ENCODE results near the gene KRTAP1-5.
"Not testable (repeated sequence)": the region's sequence is repeated elsewhere in the genome, so short reads cannot be mapped to it uniquely, and the experiment has no call there.

The KRTAP1-5 gene

GRCh38 chr17:41026715-41027471 lies at the start of gene KRTAP1-5:
KRTAP1-5 (minus strand) TSS chr17:41027208; CDS start chr17:41027155, 53 bp downstream.
- no peak for DNase-seq

GRCh38 chr17:41076788-41077187 lies 49.8 kb upstream of the KRTAP1-5 start:
- no peak for DNase-seq

- no peak for DNase-seq
These were observed 46.7 kb upstream of the KRTAP1-5 start for GRCh38 chr17:41073676-41074075.

DNA sequence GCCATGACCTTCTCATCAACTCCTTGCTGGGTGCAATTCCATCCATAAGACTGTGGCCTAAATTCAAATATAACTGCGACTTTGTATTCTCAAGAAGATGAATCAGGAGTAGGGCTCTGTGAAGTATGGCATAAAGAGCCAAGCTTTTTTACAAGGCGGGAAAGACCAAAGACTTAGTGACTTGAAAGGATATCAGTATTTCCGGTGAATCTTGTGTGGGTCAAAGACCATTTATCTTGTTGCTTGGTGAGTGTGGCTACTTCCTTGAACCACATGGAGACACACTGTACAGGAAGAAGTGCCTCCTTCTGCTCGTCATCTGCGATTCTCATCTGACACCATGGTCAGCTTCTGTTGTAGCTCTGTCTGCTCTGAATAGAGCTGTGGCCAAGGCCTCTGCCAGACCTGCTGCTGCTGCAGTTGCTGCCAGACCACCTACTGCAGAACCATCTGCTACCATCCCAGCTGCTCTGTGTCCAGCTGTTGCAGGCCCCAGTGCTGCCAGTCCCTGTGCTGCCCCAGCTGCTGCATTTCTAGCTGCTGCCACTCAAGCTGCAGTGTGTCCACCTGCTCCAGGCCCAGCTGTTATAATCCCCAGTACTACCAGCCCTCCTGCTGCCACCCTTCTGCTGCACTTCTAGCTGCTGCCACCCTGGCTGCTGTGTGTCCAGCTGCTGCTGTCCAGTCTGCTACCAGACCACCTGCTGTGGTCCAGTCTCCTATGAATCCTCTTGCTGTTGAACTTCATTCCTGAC lies 44.8 kb upstream of the KRTAP1-5 start:
- DNase-seq: no peak

- no peak for DNase-seq
These were observed 42.0 kb upstream of the KRTAP1-5 start for GRCh38 chr17:41069031-41069430.

DNA sequence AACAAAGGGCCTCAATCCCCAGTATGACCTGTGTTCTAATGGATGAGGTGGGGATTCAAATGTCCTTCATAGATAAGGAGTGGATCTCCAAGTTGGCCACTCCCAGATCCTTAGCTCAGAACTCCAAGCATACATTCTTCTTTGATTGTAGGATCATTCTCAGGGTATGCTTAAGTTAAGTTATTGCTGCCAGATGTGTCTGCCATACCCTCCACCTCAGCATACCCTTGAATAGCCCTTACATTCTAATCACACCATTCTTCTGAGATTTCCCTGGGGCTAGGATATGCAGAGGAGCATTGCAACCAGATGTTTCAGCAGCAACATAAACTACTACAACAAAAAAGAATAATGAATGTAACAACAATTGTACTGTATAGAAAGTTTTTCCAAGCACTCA lies 40.3 kb upstream of the KRTAP1-5 start:
- DNase-seq: no peak

DNA sequence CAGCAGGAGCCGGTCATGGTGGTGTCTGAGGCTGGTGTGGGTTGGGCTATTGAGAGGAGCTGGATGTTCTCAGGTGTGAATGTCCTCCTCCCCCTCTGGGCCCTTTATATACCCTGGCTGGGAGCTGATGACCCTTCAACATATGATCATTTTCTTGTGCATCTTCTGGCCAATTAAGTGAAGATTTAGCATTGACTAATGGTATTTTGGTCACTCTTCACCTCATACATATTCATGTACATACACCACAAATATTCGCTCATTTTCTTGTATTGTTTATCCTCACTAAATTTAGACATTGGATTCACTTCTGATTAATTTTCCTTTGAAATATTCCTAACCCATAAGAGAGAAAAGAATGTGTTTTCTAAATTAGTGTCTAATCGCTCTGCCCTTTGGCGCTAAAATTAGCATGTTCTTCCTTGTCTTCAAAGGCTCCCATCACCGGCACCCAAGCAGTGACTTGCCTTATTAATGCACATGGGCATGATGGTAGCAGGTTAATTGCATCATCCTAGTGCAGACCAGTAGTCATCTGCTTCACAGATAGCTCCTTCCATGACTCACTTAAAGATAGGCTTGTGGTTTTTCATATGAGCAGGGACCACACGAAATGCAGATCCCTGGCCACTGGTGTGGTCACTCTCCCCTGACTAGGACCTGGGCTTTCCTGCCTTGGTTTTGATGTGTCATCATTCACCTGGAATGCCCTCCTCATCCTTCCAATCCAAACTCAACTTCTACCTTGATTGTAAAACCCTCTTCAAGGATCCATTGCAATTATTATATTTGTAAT lies 39.0 kb upstream of the KRTAP1-5 start, which contains the start of gene KRTAP2-4:
Gene KRTAP2-4 (minus strand): TSS at position 51 of the 796 bp plus-strand sequence. CDS start 34 bp downstream, at position 17.
- DNase-seq: no peak

GRCh38 chr17:41065016-41065689 lies 38.1 kb upstream of the KRTAP1-5 start:
- not testable (repeated sequence) for DNase-seq

GRCh38 chr17:41064301-41064700 lies 37.3 kb upstream of the KRTAP1-5 start:
- no peak for DNase-seq

- DNase-seq: no peak
These were observed 36.4 kb upstream of the KRTAP1-5 start for GRCh38 chr17:41063449-41063848.

GRCh38 chr17:41061964-41062363 lies 35.0 kb upstream of the KRTAP1-5 start:
- no peak for DNase-seq

- no peak for DNase-seq
These were observed 33.1 kb upstream of the KRTAP1-5 start, which contains the start of gene KRTAP2-3 for GRCh38 chr17:41060052-41060604. KRTAP2-3 (minus strand) TSS chr17:41060114; CDS start chr17:41060050, 64 bp downstream.

DNA sequence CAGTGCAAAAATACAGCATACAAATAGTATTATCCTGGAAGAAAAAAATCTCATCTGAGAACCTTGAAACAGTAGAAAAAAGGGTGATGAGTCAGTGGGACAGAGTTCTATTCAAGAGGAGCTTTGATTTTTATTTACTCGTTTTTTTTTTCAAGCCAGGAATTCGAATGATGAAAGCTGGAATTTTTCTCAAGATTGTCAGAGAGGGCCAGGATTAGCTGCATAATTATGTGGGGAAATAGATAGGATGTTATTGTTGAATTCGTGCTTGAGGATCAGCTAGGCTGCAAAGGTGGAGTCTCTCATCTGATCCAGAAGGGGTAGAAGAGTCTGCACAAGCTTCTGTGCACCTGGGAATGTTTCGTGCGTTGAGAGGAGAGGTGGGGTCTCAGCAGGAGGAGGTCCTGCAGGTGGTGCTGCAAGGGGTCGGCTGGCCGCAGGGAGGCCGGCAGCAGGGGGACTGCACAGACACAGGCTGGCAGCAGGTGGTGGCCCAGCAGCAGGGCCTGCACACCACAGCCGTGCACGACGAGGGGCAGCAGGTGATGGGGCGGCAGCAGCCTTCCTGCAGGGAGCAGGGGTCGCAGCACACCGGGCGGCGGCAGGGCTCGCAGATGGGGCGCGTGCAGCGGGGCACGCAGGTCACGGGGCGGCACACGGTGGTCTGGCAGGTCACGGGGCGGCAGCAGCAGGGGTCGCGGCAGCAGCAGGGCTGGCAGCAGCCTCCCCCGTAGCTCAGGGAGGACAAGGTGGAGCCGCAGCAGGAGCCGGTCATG lies 32.5 kb upstream of the KRTAP1-5 start:
- not testable (repeated sequence) for DNase-seq

DNA sequence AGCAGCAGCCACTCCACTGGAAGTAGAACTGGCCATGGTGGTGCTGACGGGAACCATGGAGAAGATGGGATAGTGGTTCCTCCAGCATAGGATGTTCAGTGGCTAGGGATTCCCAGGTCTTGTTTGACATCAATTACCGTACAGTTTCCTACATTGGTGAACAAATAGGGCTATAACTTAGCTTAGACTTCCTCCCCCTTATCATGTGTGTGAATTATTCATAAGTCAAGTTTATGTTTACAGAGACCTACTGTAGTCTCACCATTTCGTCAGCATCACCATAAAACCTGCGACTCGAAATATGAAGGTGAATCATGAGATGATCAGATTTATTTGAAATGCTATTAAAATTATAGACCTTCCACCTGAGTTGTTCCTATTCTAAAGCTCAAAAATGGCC lies 31.7 kb upstream of the KRTAP1-5 start:
- DNase-seq: no peak

DNA sequence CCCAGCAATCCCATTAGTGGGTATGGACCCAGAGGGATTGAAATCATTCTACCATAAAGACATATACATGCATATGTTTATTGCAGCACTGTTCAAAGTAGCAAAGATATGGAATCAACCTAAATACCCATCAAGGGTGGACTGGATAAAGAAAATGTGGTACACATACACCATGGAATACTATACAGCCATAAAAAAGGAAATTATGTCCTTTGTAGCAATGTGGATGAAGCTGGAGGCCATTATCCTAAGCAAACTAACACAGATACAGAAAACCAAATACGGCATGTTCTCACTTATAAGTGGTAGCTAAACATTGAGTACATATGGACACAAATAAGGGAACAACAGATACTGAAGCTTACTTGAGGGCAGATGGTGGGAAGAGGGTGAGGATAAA lies 30.5 kb upstream of the KRTAP1-5 start:
- DNase-seq: no peak

DNA sequence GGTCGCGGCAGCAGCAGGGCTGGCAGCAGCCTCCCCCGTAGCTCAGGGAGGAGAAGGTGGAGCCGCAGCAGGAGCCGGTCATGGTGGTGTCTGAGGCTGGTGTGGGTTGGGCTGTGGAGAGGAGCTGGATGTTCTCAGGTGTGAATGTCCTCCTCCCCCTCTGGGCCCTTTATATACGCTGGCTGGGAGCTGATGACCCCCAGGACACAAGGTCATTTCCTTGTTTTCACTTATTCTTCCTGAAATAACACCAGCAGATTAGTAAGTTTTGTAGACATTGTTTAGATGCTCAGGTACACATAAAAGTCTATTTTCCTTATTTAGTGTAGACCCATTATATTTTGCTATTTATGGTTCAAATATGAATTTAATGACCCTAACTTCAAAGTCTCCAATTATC lies 28.1 kb upstream of the KRTAP1-5 start, which contains the start of gene KRTAP2-2:
Gene KRTAP2-2 (minus strand): TSS at position 101 of the 400 bp plus-strand sequence. CDS start 19 bp downstream, at position 82.
- not testable (repeated sequence) for DNase-seq

GRCh38 chr17:41054556-41054955 lies 27.5 kb upstream of the KRTAP1-5 start:
- DNase-seq: not testable (repeated sequence)

DNA sequence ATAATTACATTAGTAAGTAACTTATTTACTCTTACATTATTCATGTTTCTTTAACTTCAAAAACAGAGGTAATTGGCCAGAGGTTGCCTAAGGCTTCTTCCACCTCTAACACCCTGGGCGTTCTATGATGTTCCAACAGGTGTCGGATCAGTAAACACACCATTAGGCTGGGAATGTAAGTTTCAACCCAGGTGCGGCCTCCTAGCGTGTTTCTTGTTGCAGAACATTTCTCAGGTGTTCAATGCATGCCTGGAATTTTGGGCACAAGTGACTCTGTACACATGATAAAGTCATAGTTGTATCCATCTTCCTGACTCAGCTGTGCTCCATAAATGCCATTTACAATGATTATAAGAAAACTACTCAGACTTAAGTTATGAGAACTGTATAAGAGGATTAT lies 27.0 kb upstream of the KRTAP1-5 start:
- DNase-seq: no peak

- DNase-seq: no peak
These were observed 25.6 kb upstream of the KRTAP1-5 start for GRCh38 chr17:41052566-41052965.

- DNase-seq: no peak
These were observed 22.1 kb upstream of the KRTAP1-5 start for GRCh38 chr17:41049110-41049509.

DNA sequence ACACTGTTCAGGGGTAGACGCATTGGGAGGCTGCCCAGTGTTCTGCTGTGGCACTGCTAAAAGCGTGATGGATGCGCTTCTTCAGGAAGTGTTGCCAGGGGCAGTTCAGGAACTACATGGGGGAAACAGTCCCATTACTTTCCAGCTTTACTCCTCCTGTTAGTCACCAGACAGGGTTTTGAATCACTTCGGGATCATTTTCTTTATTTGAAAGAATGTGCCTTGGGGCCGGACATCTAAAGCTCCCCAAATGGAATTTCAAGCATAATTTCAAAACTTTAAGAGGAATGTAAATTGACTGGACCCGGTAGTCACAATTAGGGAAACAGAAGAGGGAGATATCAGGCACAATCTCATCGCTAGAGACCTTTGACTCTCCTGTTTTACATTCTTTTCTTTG lies 21.4 kb upstream of the KRTAP1-5 start:
- no peak for DNase-seq
